H9 (cell line): ENCODE data around the gene RANBP17. TPM values are rescaled to one million over a fixed set of nuclear protein-coding genes. Genes with fewer than 3 reads are reported as not detected.

ENCODE experiments used
- DNase-seq: peaks from one replicate; pipeline ENCODE4 v3.0.0-alpha.2; 2017
- H2AFZ ChIP-seq: one replicate; pipeline ENCODE4 v1.6.1; 2013; ENCODE audit warnings: mild to moderate bottlenecking, low read length, control low read depth, moderate library complexity
- H2AK5ac ChIP-seq: 2 replicates; pipeline ENCODE4 v1.6.1; 2013; ENCODE audit warnings: low read length, control low read depth, mixed read lengths; ENCODE audit not compliant: insufficient read length
- H2BK120ac ChIP-seq: one replicate; pipeline ENCODE4 v1.6.1; 2013; ENCODE audit warnings: low read depth, mild to moderate bottlenecking, low read length, control low read depth, inconsistent platforms; ENCODE audit not compliant: poor library complexity, severe bottlenecking
- H2BK12ac ChIP-seq: 2 replicates; pipeline ENCODE4 v1.6.1; 2013; ENCODE audit warnings: low read length, control low read depth, mixed read lengths, low read depth; ENCODE audit not compliant: insufficient read length
- H2BK15ac ChIP-seq: 2 replicates; pipeline ENCODE4 v1.6.1; 2013; ENCODE audit warnings: low read depth, low read length, control low read depth
- H2BK20ac ChIP-seq: one replicate; pipeline ENCODE4 v1.6.1; 2013; ENCODE audit warnings: low read depth, mild to moderate bottlenecking, low read length, control low read depth, inconsistent platforms; ENCODE audit not compliant: poor library complexity, severe bottlenecking
- H2BK5ac ChIP-seq: 2 replicates; pipeline ENCODE4 v1.6.1; 2013; ENCODE audit warnings: low read length, control low read depth, mixed read lengths; ENCODE audit not compliant: insufficient read length
- H3K14ac ChIP-seq: 2 replicates; pipeline ENCODE4 v1.6.1; 2013; ENCODE audit warnings: low read length, control low read depth; ENCODE audit not compliant: insufficient read depth
- H3K18ac ChIP-seq: 2 replicates; pipeline ENCODE4 v1.6.1; 2013; ENCODE audit warnings: low read depth, mild to moderate bottlenecking, mixed read lengths, low read length, control low read depth; ENCODE audit not compliant: insufficient read length
- H3K23ac ChIP-seq: 2 replicates; pipeline ENCODE4 v1.6.1; 2013; ENCODE audit warnings: low read length, control low read depth, mixed read lengths, low read depth; ENCODE audit not compliant: insufficient read length
- H3K23me2 ChIP-seq: 2 replicates; pipeline ENCODE4 v1.6.1; 2013; ENCODE audit warnings: low read depth, mild to moderate bottlenecking, mixed read lengths, low read length, control low read depth; ENCODE audit not compliant: insufficient read length, poor library complexity, severe bottlenecking
- H3K27ac ChIP-seq: 2 replicates; pipeline ENCODE4 v1.5.1; 2013; ENCODE audit warnings: low read length, control low read depth, mixed read lengths, low read depth; ENCODE audit not compliant: insufficient read length
- H3K27me3 ChIP-seq: 2 replicates; pipeline ENCODE4 v1.6.1; 2013; ENCODE audit warnings: low read length, control low read depth, inconsistent platforms; ENCODE audit not compliant: insufficient read depth
- H3K4ac ChIP-seq: 2 replicates; pipeline ENCODE4 v1.6.1; 2013; ENCODE audit warnings: low read depth, mild to moderate bottlenecking, control low read depth, inconsistent platforms, low read length, moderate library complexity
- H3K4me1 ChIP-seq: 2 replicates; pipeline ENCODE4 v1.6.1; 2013; ENCODE audit warnings: low read length, control low read depth, inconsistent platforms; ENCODE audit not compliant: insufficient read depth
- H3K4me2 ChIP-seq: 2 replicates; pipeline ENCODE4 v1.6.1; 2013; ENCODE audit warnings: low read length, control low read depth, mixed read lengths; ENCODE audit not compliant: insufficient read length, insufficient read depth
- H3K56ac ChIP-seq: 2 replicates; pipeline ENCODE4 v1.6.1; 2013; ENCODE audit warnings: low read depth, mild to moderate bottlenecking, mixed read lengths, low read length, control low read depth; ENCODE audit not compliant: insufficient read length
- H3K79me1 ChIP-seq: 2 replicates; pipeline ENCODE4 v1.6.1; 2013; ENCODE audit warnings: low read depth, mild to moderate bottlenecking, moderate library complexity, low read length, control low read depth, inconsistent platforms; ENCODE audit not compliant: insufficient read depth, poor library complexity, severe bottlenecking
- H3K79me2 ChIP-seq: 2 replicates; pipeline ENCODE4 v1.6.1; 2013; ENCODE audit warnings: low read length, control low read depth, inconsistent platforms; ENCODE audit not compliant: insufficient read depth
- H3K9ac ChIP-seq: 2 replicates; pipeline ENCODE4 v1.6.1; 2013; ENCODE audit warnings: low read length, control low read depth, mixed read lengths; ENCODE audit not compliant: insufficient read length; ENCODE audit errors: extremely low read depth
- H3K9me3 ChIP-seq: one replicate; pipeline ENCODE4 v1.6.1; 2013; ENCODE audit warnings: low read depth, low read length, inconsistent platforms; ENCODE audit not compliant: control insufficient read depth
- H3T11ph ChIP-seq: one replicate; pipeline ENCODE4 v1.6.1; 2013; ENCODE audit warnings: mild to moderate bottlenecking, low read length, control low read depth, inconsistent platforms
- H4K20me1 ChIP-seq: one replicate; pipeline ENCODE4 v1.6.1; 2013; ENCODE audit not compliant: control insufficient read depth, insufficient read length, insufficient read depth
- H4K5ac ChIP-seq: 2 replicates; pipeline ENCODE4 v1.6.1; 2013; ENCODE audit warnings: low read depth, mild to moderate bottlenecking, mixed read lengths, low read length, control low read depth; ENCODE audit not compliant: insufficient read length
- H4K8ac ChIP-seq: replicated peaks from 2 replicates; pipeline ENCODE4 v1.6.1; 2013; ENCODE audit warnings: low read length, control low read depth, mixed read lengths, low read depth; ENCODE audit not compliant: insufficient read length
- H4K91ac ChIP-seq: 2 replicates; pipeline ENCODE4 v1.6.1; 2013; ENCODE audit warnings: low read depth, mild to moderate bottlenecking, moderate library complexity, mixed read lengths, low read length, control low read depth; ENCODE audit not compliant: insufficient read length
- H3K27ac Mint-ChIP-seq, 3 experiments: 2 replicates in 2 of 3; 3 replicates in 1 of 3; pipeline ENCODE4 v1.8.0; 2020 to 2021; ENCODE audit warnings: mixed read lengths in 3 of 3, mild to moderate bottlenecking in 1 of 3, moderate library complexity in 1 of 3
- H3K27me3 Mint-ChIP-seq: 2 replicates; pipeline ENCODE4 v1.8.0; 2021; ENCODE audit warnings: low read depth, mild to moderate bottlenecking, moderate library complexity, mixed read lengths
- H3K36me3 Mint-ChIP-seq, 3 experiments: 2 replicates in 2 of 3; 3 replicates in 1 of 3; pipeline ENCODE4 v1.8.0; 2020 to 2021; ENCODE audit warnings: low read depth in 3 of 3, mixed read lengths in 3 of 3; ENCODE audit not compliant: insufficient read depth in 1 of 3
- H3K4me1 Mint-ChIP-seq, 2 experiments: 2 replicates each; pipeline ENCODE4 v1.8.0; 2020; ENCODE audit warnings: mixed read lengths in 2 of 2
- H3K4me3 Mint-ChIP-seq, 2 experiments: 2 replicates in 1 of 2; 3 replicates in 1 of 2; pipeline ENCODE4 v1.8.0; 2020 to 2021; ENCODE audit warnings: mild to moderate bottlenecking in 2 of 2, mixed read lengths in 2 of 2, moderate library complexity in 1 of 2
- H3K9me3 Mint-ChIP-seq, 2 experiments: 2 replicates in 1 of 2; 3 replicates in 1 of 2; pipeline ENCODE4 v1.8.0; 2020; ENCODE audit warnings: mild to moderate bottlenecking in 2 of 2, mixed read lengths in 2 of 2, moderate library complexity in 1 of 2
- CTCF ChIP-seq: fragments of 200-600 bp; sonication (generic); conservative IDR thresholded peaks from 3 replicates; pipeline ENCODE4 v1.8.0; 2021; ENCODE audit warnings: antibody characterized with exemption, mild to moderate bottlenecking
- WGBS: extraction: QIAGEN DNeasy Blood & Tissue Kit; methylation state at CpG from one replicate; pipeline ENCODE4 v1.1.7; 2013; ENCODE audit warnings: missing lambda C conversion rate, low lambda C conversion rate, mixed read lengths; ENCODE audit not compliant: insufficient read length; ENCODE audit errors: extremely low coverage; 5-methylcytosine and 5-hydroxymethylcytosine counted together
- total RNA-seq: library from RNA; stranded (reverse); gene quantifications from 2 replicates; pipeline ENCODE4 v1.2.1, GENCODE V29; 2021

Gene RANBP17
- total RNA-seq, 1 experiment from 2014 or later: 16.5 TPM

GRCh38 chr5:171316258-171317121 is 454.7 kb downstream of the RANBP17 start:
- no peak overlapping the region for H3T11ph ChIP-seq
- WGBS: no CpG with 5 or more reads among the region's 66 CpGs
- H4K91ac ChIP-seq: no peak overlapping the region
- Mint-ChIP-seq H3K4me3 (peak overlapping the region in 1 of 2 experiments; percentile 50; a peak in 3 of 5 replicates), H3K27ac (no peak overlapping the region), H3K4me1 (peaks cover 14 to 50% of the 10 kb centered on the region in 2 experiments), H3K27me3 (peaks cover 98% of the 10 kb centered on the region), H3K9me3 (peaks cover 3 to 8% of the 10 kb centered on the region in 2 experiments; a peak in 4 of 5 replicates), H3K36me3 (no peaks in the 10 kb centered on the region; a peak in 1 of 7 replicates)
- H3K14ac ChIP-seq: no peak overlapping the region; the same call in 1 of the 2 replicates
- H2AFZ ChIP-seq: no peak overlapping the region
- peak; percentile 60 for DNase-seq
- no peaks in the 10 kb centered on the region for H3K4me1 ChIP-seq
- no peak overlapping the region for H2BK20ac ChIP-seq
- H3K4ac ChIP-seq: no peak overlapping the region
- H4K8ac ChIP-seq: no peak overlapping the region
- H2AK5ac ChIP-seq: no peak overlapping the region
- no peak overlapping the region for H3K56ac ChIP-seq
- H4K5ac ChIP-seq: no peak overlapping the region
- peaks cover 92% of the 10 kb centered on the region for H3K27me3 ChIP-seq
- no peak for TF ChIP-seq CTCF
- no peak overlapping the region for H3K23ac ChIP-seq
- H3K23me2 ChIP-seq: peaks cover 5% of the 10 kb centered on the region
- H3K27ac ChIP-seq: no peak overlapping the region
- no peaks in the 10 kb centered on the region for H3K79me1 ChIP-seq
- H3K4me2 ChIP-seq: peak overlapping the region; percentile 31
- no peaks in the 10 kb centered on the region for H3K79me2 ChIP-seq
- no peak overlapping the region for H2BK120ac ChIP-seq
- H4K20me1 ChIP-seq: no peaks in the 10 kb centered on the region
- H3K9ac ChIP-seq: no peak overlapping the region
- H2BK5ac ChIP-seq: no peak overlapping the region
- no peaks in the 10 kb centered on the region for H3K9me3 ChIP-seq
- H2BK15ac ChIP-seq: peak overlapping the region; percentile 52; the same call in 1 of the 2 replicates
- no peak overlapping the region for H3K18ac ChIP-seq
- no peak overlapping the region for H2BK12ac ChIP-seq
